Astrocyte (in vitro differentiated cells and primary cell): ENCODE data around the gene SPINT1.

Experiments used
- CTCF ChIP-seq: IDR thresholded peaks from 2 replicates; pipeline ENCODE4 v1.5.1; 2011; ENCODE audit warnings: low read depth, mild to moderate bottlenecking, inconsistent platforms, low read length, moderate library complexity; ENCODE audit not compliant: insufficient read depth
- EZH2 ChIP-seq: IDR thresholded peaks from 2 replicates; pipeline ENCODE4 v1.6.1; 2012; ENCODE audit warnings: mild to moderate bottlenecking, low read length, inconsistent platforms; ENCODE audit not compliant: insufficient read depth

- TF ChIP-seq CTCF (no peak), EZH2 (no peak)
Observed at GRCh38 chr15:40836020-40836419, 7.8 kb upstream of the SPINT1 start.
